HG03565 (cell line): ENCODE results near the gene INSIG1.

Source experiments
- ATAC-seq: cut with Tn5 transposase; IDR thresholded peaks from one replicate; pipeline ENCODE4 v1.9.1; 2021; ENCODE audit warnings: mild to moderate bottlenecking, moderate library complexity; ENCODE audit not compliant: unreplicated experiment

The INSIG1 gene

DNA sequence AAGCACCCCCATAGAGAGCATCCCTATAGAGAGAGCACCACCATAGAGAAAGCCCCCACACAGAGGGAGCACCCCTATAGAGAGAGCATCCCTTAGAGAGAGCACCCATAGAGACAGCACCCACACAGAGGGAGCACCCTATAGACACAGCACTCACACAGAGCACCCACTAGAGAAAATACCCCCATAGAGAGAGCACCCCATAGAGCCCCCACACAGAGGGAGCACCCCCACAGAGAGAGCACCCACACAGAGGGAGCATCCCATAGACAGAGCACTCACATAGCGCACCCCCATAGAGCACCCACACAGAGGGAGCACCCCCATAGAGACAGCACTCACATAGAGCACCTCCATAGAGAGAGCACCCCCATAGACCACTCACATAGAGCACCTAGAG, 48.6 kb downstream of the INSIG1 start:
- ATAC-seq, result no peak

DNA sequence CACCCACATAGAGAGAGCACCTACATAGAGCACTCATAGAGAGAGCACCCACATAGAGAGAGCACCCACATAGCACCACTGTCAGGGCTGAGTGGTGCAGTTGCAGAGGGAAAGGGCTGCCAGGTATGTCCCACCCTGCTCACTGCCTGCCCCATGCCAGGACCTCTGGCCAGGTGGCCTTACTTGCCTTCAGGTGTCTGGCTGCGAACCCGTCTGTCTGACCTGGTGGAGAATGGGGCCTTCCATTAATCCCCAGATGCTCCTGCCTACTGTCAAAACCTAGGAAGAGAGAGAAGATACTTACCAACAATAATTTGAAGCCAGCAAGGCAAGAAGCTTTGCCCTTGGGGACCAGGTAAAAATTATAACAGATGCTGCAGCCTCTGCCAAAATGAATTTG, 51.1 kb downstream of the INSIG1 start:
- ATAC-seq, result no peak

DNA sequence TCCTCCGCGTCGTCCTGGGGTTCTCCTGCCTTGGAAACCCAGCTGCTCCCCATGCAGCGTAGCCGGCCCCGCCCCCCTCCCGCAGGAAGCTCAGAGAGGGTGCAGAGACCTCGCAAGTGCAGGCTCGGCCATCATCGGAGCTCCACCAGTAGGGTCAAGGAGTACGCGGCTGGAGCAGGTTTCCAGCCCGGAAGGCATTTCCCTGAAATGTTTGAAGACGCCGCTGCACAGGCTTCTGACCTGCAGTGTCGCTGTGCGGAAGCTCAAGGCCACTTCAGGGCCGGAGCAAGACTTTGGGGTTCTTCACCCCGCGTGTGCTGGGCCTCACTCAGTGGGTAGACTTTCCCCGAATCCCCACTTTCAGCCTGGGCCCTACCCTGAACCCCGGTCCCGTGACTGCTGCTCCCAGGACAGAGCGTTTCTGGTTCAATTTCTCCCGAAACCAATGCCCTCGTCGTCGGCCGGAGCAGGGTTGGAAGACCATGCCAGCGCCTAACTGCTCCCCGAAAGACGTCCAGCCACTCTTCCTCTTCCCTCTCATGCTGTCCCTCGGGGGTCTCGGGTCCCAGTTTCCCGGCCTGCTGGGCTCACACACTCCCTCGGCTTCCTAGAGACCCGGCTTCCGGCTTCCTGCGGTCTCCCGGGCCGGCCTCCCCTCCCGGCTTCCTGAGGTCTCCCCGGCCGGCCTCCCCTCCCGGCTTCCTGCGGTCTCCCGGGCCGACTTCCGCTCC, 52.1 kb downstream of the INSIG1 start:
- no peak for ATAC-seq

DNA sequence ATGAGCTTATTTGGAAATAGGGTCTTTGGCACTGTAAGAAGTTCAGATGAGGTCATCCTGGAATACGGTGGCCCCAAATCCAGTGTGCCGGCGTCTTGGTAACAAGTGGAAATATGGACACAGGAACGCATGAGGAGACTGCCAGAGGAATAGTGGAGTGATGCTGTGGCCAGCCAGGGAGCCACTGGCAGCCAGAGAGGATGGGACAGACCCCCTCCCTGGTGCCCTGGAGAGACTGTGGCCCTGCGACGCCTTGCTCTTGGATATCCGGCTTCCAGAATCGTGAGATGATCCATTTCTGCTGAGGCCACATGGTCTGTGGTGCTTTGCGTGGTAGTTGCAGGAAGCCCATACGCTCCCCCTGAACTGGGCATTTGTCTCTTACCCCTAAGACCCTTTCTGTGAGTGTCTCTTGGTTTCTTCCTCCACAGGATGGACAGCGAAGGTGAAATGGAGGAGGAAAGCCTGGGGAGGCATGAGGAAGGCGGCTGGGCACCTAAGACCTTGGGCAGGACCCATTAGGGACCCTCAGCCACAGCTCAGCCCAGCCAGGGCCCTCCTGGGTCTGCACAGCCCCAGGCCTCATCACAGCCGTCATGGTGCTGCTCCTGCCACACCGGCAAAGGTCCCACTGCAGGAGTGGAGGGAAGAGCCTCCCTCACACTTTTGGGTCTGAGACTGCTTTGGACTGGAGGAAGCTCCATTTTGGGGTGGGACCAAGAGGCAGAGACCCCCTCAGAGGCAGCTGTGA, 53.6 kb downstream of the INSIG1 start:
- no peak for ATAC-seq

DNA sequence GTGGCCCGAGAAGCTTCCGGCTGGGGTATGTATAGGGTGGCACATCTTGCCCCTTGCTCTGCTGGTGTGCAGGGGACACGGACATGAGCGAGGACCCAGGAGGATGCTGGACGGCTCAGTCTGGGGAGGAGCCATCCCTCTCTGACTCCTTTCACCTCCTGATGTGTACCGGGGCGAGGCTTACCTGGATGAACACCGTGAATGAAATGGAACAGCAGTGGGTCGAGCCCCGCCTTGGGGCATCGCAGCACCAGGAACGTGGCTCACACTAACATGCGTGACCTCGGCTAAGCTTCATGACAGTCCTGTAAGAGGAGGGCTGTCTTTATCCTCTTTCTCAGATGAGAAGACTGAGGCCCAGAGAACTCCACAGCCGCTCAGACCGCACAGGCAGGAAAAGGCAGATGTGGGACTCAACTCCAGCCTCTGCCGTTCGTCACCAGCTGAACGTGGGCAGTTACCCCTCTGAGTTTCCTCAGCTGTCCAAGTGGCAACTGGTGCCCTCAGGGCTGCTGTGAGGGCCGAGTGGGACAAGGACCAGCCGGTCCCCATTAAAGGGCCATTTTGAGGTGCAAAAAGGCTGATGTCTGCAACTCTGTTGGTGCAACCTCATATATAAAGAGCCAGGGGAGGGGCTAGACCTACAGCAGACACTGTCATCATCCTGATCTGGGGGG, 54.5 kb downstream of the INSIG1 start:
- ATAC-seq, result no peak

DNA sequence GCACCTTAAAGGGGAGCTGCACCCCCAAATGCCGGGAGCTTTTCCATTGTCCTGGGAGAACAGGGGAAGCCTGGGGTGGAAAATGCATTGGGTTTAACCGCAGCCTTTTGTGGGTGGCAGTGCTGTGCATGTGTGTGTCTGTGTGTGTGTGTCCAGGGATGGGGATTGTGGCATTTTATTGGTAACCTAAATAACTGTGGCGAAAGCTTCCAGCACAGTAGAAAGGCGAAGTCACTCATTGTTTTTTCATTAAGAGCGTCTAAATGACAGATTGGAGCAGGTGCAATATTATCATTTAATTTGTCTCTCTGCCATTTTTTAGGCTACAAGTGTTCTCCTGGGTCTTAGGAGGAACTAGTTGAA, 55.1 kb downstream of the INSIG1 start:
- no peak for ATAC-seq

DNA sequence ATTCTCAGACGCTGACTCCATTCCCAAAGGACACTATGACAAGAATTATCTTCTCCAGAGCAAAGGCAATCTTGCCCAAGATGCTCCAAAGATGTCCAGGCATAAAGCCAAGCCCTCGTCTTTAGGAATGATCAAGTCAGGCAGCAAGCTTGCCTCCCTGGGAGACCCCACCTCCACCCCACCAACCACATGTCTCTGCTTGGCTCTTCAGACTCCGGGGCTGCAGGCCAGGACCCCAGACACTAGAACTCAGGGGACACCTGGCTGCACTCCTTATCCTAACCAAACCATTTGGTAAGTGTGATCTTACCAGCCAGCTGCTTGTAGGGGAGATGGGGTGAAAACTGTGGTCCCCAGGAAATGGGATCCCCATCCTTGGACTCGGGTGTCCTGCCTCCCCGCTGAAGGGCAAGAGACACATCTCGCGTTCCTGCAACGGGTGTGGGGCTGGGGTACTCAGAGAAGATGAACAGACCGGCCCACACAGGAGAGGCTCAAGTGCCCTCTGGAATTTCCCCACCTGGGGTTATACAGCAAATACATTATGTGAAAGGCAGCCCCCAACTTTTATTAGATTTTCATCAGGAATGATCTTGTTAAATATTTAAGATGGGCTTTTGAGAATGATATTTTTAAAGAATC, 55.7 kb downstream of the INSIG1 start:
- ATAC-seq, result no peak

DNA sequence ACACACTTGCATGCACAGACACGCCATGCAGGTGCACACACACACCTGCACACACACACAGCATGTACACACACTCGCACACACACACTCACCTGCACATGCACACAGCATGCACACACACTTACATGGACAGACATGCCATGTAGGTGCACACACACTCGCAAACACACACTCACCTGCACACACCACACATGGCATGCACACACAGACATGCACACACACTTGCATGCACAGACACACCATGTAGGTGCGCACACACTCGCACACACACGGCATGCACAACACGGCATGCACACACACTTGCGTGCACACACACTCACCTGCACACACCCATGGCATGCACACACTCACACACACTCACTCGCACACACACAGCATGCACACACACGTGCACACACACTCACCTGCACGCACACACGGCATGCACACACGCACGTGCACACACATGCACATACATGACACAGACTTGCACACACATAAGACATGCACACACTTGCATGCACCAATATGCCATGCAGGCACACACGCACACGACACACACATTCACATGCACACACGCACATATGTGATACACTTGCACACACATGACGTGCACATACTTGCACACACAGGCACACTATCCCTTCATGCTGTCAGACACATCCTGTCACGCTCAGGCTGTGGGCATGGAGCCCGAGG, 56.8 kb downstream of the INSIG1 start:
- no peak for ATAC-seq

DNA sequence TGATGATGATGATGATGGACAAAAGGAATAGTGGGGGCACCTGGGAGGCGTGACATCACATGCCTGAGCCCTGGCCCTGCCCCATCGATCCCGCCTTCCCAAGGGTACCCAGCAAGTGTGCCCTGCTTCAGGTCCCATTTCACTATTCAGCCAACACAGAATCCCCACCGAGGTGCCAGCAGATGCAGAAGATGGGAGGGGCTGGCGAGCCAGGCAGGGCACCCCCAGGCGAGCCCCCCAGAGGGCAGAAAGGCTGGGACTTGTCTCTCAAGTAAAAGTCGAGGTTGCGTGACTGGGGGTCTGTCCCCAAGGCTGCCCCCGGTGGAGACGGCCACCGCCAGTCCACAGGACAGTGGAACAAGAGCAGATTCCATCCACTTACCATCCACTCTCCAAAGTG, 57.5 kb downstream of the INSIG1 start:
- no peak for ATAC-seq

DNA sequence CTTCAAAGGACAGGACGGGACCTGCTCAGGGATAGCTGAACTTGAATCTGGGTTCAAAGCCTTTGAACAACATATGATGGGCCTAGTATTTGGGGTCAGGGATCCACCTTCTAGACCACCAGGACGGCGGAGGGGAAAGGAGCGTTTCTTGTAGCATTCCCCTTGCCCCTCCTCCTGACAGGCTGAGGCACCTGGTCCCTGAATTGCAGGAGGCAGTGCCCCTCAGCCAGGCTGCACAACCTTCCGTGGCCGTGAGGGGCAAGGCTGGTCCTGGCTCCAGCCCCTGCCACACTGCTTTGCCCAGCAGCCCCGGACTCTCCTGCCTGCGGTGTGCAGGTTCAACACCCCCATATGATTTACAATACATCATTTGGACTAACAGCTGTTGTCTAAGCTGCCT, 58.1 kb downstream of the INSIG1 start:
- ATAC-seq, result no peak

DNA sequence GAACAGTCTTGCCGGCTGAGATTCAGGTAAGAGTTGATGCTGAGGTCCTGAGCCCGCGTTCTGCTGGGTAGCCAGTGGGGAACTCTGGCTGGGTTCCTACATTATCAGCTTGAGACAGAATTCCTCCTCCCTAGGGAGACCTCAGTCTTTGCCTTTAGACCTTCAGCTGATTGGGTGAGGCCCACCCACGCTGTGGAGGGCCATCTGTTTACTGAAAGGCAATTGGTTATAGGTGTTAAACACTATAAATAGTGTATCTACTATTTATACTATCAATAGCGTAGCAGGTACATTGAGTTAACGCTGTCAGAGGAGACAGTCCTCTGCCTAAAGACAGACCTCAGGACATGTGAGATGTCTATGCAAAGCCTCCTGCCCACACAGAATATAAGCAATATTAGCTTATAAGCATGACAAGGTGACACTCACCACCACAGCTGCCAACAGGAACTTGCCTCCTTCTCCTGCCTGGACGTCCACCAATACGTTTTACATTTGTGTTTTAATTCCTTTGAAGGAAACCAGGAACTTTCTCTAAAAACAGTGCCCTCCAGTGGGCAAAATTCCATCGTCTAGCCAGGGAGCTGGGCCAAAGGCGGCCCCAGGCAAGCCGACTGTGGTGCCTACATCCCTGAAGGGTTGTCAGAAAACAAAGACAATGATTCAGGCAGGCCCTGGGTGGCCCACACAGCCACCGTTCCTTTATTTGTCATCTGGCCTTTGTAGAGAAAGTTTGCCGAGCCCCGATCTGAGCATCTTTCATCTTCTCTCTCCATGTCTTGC, 58.8 kb downstream of the INSIG1 start:
- ATAC-seq, result no peak

DNA sequence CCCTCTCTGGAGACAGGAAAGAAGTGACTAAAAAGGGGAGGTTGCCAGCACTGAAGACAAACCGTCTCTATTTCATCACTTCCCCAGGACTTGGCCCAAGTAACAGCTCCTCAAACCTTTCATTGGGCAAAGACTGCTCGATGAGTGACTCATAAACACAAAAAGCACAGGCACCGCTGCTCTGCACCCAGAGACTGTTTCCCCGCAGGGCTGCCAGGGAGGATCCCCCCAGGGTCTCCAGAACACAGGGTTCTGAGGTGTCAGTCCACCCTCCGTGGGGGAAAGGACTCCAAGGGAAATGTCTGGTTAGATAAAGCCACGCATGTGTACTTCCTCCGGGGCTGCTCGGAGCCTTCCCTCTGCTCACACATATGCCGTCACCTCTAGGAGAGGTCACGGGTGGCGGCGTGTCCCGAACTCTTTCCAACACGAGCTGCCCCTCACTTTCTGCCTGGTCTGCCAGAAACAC, 59.9 kb downstream of the INSIG1 start:
- no peak for ATAC-seq

DNA sequence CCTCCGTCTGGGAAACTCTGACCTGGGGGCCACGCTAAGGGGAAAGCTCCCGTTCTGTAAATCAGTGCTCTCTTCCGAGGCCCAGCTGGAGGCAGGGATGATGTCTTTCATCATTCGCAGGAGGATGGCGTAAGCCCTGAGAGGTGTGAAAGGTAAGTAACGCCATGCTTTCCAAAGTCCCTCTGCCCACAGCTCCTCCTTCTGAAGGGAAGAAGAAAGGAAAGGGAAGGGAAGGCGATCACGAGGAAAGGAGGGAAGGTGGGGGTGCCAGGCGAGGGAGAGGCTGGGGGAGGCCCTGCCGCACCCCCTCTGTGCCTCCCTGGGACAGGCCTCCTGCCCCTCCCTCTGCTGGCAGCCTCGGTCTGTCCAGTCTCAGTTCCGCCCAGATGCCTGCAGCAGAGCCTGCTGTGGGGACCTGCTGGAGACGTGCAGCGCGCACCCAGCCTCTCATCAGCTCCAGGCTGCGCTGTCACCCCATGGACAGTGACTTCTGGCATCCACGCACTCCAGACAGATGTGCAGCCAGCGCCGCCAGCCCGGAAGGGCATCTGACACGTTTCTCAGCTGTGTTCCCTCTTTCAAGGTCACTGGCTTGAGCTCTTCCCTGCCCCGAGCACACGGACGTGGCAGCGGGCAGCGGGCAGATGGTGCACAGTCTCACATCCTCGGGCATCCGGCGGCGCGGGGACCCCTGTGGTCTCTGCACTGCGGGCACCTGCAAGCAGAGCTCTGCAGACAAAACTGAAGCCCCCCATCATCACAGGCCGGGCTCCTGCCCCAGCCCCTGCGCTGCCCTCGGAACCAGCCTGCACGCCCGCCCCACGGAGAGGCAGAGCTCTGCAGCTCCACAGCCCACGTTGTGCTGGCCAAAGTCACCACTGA, 60.6 kb downstream of the INSIG1 start:
- ATAC-seq, result no peak

DNA sequence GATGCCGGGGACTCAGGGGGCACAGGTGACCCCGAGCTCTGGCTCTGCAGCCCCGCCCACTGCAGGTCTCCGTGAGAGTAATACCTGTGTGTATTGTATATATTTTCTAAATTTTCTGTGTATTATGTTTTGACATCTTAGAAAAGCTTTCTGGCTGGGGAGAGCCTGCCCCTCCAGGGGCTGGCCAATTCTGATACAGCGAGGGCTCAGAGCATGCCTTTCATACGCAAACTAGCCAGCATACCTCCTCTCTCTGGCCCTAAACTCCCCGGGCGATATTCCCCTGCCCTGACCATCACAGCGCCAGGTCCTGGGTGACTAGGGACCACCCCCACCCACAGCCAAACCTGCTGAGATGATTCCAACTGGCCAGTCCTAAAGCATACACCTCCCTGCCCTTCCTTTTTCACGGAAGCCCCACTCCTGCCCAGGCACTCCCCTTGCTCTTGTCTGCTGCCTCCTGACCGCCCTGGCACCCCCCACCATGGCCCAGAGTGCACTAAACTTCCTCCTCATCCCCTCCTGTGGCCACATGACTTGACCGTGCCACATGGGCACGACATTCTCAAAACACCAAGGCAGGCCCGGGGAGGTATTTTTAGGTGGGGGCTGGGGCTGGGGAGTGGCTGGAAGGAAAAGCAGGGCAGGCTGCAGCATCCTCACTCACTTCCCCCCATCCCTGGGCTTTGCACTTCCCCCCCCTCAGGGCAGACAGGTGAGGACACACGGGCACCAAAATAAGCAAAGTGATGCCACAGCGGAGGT, 61.5 kb downstream of the INSIG1 start:
- ATAC-seq, result no peak
